ENCODE data around the gene COL4A2. TPM values are rescaled to one million over a fixed set of nuclear protein-coding genes. Genes with fewer than 3 reads are reported as not detected.

The COL4A2 gene
- total RNA-seq, 1 donor from 2014 or later, result 273 TPM

DNA sequence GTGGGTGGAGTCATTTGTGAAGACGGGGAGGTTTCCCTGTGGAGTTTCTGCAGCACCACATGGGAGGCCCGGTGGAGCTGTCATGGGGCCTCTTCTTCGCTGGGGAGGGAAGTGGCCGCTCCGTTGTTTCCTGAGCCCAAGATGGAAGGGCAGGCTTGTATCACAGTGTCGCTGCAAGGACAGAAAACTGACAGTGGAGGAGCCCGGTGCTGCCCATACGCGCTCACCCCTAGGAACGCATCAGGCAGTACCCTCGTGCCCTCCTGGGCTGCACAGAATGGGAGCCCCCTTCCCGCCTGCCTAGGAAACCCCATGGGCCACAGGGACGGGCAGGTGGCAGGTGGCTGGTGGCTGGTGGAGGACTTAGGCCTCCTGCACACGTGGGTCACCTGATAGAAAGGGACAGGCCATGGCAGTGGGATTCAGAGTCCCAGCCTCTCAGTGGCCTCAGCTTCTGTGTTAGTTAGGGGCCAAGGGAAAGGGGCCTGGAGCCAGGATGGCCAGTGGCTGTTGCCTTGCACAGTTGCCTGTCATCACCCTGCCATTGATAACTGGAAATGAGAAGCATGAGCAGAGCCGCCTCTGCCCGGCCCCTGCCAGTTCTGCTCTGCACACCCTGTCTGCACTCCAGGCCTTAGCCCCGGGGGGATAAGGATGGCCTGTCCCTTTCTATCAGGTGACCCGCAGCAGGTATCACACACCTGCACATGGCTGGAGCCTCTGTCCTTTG lies 7.6 kb downstream of the COL4A2 start:
- DNase-seq, result no peak
- Histone ChIP-seq H3K27ac (no peak overlapping the region), H3K4me1 (peaks cover 39% of the 10 kb centered on the region), H3K27me3 (peaks cover 12% of the 10 kb centered on the region), H3K36me3 (peaks cover 4% of the 10 kb centered on the region), H3K4me3 (no peak overlapping the region), H3K9me3 (no peaks in the 10 kb centered on the region)
- TF ChIP-seq, protein P1, sequence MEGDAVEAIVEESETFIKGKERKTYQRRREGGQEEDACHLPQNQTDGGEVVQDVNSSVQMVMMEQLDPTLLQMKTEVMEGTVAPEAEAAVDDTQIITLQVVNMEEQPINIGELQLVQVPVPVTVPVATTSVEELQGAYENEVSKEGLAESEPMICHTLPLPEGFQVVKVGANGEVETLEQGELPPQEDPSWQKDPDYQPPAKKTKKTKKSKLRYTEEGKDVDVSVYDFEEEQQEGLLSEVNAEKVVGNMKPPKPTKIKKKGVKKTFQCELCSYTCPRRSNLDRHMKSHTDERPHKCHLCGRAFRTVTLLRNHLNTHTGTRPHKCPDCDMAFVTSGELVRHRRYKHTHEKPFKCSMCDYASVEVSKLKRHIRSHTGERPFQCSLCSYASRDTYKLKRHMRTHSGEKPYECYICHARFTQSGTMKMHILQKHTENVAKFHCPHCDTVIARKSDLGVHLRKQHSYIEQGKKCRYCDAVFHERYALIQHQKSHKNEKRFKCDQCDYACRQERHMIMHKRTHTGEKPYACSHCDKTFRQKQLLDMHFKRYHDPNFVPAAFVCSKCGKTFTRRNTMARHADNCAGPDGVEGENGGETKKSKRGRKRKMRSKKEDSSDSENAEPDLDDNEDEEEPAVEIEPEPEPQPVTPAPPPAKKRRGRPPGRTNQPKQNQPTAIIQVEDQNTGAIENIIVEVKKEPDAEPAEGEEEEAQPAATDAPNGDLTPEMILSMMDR (IDR thresholded peaks at IDR 0.05), result no peak
- intact Hi-C loops (cut with DNase I), result no loop called here
- no peak for ATAC-seq

DNA sequence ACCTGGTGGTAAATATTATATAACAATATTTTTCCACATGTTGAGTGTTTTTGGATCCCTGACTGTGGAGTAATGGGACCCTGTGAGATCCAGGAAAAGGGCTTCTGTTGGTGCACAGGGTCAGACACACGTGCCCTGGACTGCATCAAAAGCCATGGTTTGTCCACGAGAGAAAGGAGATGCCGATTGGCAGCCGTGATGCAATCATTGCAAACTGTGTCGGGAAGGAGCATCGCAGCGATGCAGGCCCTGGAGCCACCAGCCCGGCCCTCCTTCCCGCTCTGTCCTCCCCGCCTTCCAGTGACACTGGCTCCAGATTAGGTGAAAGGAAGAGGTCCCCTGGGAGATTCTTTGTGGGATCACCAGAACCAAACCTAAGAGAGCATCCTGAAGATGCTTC lies 9.1 kb downstream of the COL4A2 start:
- Histone ChIP-seq H3K4me1 (peaks cover 38% of the 10 kb centered on the region), H3K4me3 (no peak overlapping the region), H3K36me3 (peaks cover 4% of the 10 kb centered on the region), H3K27ac (no peak overlapping the region), H3K9me3 (no peaks in the 10 kb centered on the region), H3K27me3 (peaks cover 6% of the 10 kb centered on the region)
- DNase-seq, result no peak
- no peak for ATAC-seq
- intact Hi-C loops (cut with DNase I), result no loop called here
- TF ChIP-seq, protein P1 (IDR thresholded peaks at IDR 0.05), result no peak

DNA sequence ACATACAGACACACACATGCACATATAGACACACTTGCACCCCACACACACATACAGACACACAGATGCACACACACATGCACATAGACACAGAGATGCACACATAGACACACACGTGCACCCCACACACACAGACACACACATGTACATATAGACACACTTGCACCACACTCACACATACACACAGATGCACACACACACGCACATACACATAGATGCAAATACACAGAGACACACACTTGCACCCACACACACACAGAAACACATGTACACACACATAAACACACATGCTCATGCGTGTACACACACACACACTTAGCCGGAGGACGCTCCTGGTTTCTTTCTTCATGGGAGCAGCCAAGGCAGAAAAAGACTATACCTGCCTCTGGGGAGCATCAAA lies 10.0 kb downstream of the COL4A2 start:
- DNase-seq, result no peak
- TF ChIP-seq, protein P1 (IDR thresholded peaks at IDR 0.05), result no peak
- peaks cover 38% of the 10 kb centered on the region for H3K4me1 ChIP-seq
- H3K9me3 ChIP-seq, result no peaks in the 10 kb centered on the region
- peaks cover 4% of the 10 kb centered on the region for H3K36me3 ChIP-seq
- no peak overlapping the region for H3K4me3 ChIP-seq
- ATAC-seq, result no peak
- peaks cover under 1% of the 10 kb centered on the region for H3K27me3 ChIP-seq
- intact Hi-C loops (cut with DNase I), result no loop called here
- no peak overlapping the region for H3K27ac ChIP-seq

DNA sequence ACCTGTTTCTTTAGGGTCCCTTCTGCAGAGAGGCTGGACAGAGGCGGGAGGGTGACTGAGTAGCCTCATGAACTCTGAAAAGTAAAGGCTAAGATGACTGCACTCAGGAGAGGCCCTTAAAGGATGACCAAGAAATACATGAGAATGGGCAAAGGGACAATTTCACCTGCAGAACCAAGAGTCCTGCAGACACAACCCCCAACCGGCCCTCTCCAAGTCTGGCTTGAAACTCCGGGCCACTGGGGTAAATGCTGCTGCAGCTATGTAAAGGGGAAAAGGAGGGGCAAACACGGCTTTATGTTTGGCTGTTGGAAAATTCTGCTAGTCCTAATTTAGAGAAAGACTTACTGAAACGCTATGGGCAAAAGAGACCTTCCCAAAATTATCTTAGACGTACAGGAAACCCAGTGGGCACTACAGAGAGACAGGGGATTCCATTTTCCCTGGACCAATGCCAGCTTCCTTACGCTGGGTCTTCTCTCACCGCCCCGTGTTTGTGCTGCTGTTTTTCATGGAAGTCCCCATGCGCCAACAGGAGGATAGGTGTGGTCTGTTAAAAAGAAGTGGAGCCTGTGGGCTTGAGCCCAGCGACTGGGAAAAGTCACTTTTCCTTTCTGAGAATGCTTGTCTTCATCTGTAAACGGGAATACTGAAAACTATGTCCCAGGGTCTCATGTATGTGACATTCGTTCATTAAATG lies 10.6 kb downstream of the COL4A2 start:
- TF ChIP-seq, protein P1 (IDR thresholded peaks at IDR 0.05), result no peak
- Histone ChIP-seq H3K4me3 (no peak overlapping the region), H3K27me3 (no peaks in the 10 kb centered on the region), H3K27ac (no peak overlapping the region), H3K36me3 (peaks cover 4% of the 10 kb centered on the region), H3K4me1 (peaks cover 38% of the 10 kb centered on the region), H3K9me3 (no peaks in the 10 kb centered on the region)
- DNase-seq (no peak), ATAC-seq (no peak)
- intact Hi-C loops (cut with DNase I), result no loop called here

DNA sequence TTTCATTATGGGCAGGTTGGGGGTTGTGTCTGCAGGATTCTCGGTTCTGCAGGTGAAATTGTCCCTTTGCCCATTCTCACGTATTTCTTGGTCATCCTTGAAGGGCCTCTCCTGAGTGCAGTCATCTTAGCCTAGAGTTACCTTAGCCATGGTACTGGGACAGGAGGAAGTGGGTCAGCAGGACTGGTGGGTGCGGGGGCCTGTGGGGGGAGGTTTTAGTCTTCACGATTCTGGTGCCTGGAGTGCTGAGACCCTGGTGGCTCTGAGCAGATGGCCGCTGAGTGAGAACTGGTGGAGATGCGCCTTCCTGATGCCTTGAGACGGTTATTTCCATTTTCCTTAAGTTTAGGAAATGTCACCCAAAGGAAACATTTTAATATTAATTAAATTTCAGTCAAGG lies 11.8 kb downstream of the COL4A2 start:
- intact Hi-C loops (cut with DNase I), result no loop called here

More for the DNA sequence above, 11.8 kb downstream of the COL4A2 start:
- Histone ChIP-seq H3K36me3 (peaks cover 4% of the 10 kb centered on the region), H3K27ac (peak overlapping the region; percentile 60), H3K9me3 (no peaks in the 10 kb centered on the region), H3K27me3 (no peaks in the 10 kb centered on the region), H3K4me3 (no peak overlapping the region), H3K4me1 (peaks cover 43% of the 10 kb centered on the region)
- TF ChIP-seq, protein P1 (IDR thresholded peaks at IDR 0.05), result no peak
- ATAC-seq, result no peak
- DNase-seq, result no peak
